H1 (cell line): Measurements from ENCODE around the gene IRS1. TPM values are rescaled to one million over a fixed set of nuclear protein-coding genes. Genes with fewer than 3 reads are reported as not detected.

Source experiments
- ATF3 ChIP-seq: IDR thresholded peaks from 2 replicates; pipeline ENCODE4 v1.6.1; 2011; ENCODE audit warnings: low read depth, mild to moderate bottlenecking, low read length; ENCODE audit not compliant: insufficient read depth
- CHD7 ChIP-seq: fragments of 300-600 bp; sonication (generic); IDR thresholded peaks from 2 replicates; pipeline ENCODE4 v1.7.1; 2012; ENCODE audit warnings: low read length, moderate library complexity, mild to moderate bottlenecking, inconsistent platforms; ENCODE audit not compliant: insufficient replicate concordance
- FOSL1 ChIP-seq: IDR thresholded peaks from 2 replicates; pipeline ENCODE4 v1.6.1; 2011; ENCODE audit warnings: mild to moderate bottlenecking, low read depth, low read length, moderate library complexity; ENCODE audit not compliant: insufficient read depth
- TCF12 ChIP-seq: IDR thresholded peaks from 2 replicates; pipeline ENCODE4 v1.6.1; 2011; ENCODE audit warnings: low read depth, mild to moderate bottlenecking, low read length
- YY1 ChIP-seq: IDR thresholded peaks from 2 replicates; pipeline ENCODE4 v1.6.1; 2011; ENCODE audit warnings: low read depth, mild to moderate bottlenecking, low read length
- polyA plus RNA-seq, 7 experiments: library from polyadenylated mRNA; depleted of rRNA in 3 of 7; stranded (reverse) in 5 of 7; unstranded in 2 of 7; fragments of >200 nt in 5 of 7; fragments of 200-250 nt in 2 of 7; gene quantifications; 1 replicate in 5 of 7; 2 replicates in 1 of 7; 4 replicates in 1 of 7; pipeline versions ENCODE4 v1.2.1 to v1.2.3, GENCODE V29; 2011 to 2013; ENCODE audit warnings: missing spikeins in 2 of 7, mixed read lengths in 2 of 7
- total RNA-seq: library from RNA; stranded (reverse); fragmentation: NEBNext Ultra II Directional; extraction: Animal tissue kit (Norgen Biotek cat#: 25700); gene quantifications from 2 replicates; pipeline ENCODE4 v1.2.1, GENCODE V29; 2021

Gene IRS1
- total and polyA plus RNA-seq, 2 of the 8 experiments (the other 6 are each of a cell fraction or from before 2014, with no cell fraction given): 9.1 to 26.9 TPM

GRCh38 chr2:226828191-226828590 is 28.6 kb upstream of the IRS1 start (continued):
- no peak for TF ChIP-seq CHD7
- TF ChIP-seq ATF3: no peak
- no peak for TF ChIP-seq TCF12
- TF ChIP-seq YY1: no peak
- no peak for TF ChIP-seq FOSL1
